Lung (tissue), 12 donors: ENCODE measurements around the gene CCDC85C. TPM values are rescaled to one million over a fixed set of nuclear protein-coding genes. Genes with fewer than 3 reads are reported as not detected.

Source experiments
- ATAC-seq: fragments of 200-7000 bp; cut with Tn5 transposase; one replicate; pipeline ENCODE4 v1.9.1; 2020; ENCODE audit warnings: moderate number of reproducible peaks; ENCODE audit not compliant: insufficient read depth, low FRiP score
- DNase-seq, 3 donors: peaks; one replicate each; pipeline ENCODE4 v3.0.0-alpha.2; 2013 to 2017
- H3K27ac ChIP-seq, 2 donors: one replicate each; pipeline ENCODE4 v1.5.1; 2013; ENCODE audit warnings: mild to moderate bottlenecking in 2 of 2, moderate library complexity in 2 of 2, control low read depth in 1 of 2, inconsistent platforms in 1 of 2, low read depth in 1 of 2, low read length in 1 of 2
- H3K27me3 ChIP-seq, 3 donors: one replicate each; pipeline ENCODE4 v1.5.1; 2013; ENCODE audit warnings: low read length in 2 of 3; ENCODE audit not compliant: control insufficient read depth in 3 of 3, insufficient read depth in 3 of 3
- H3K36me3 ChIP-seq, 4 donors: one replicate each; pipeline ENCODE4 v1.5.1; 2013; ENCODE audit warnings: low read length in 4 of 4, mild to moderate bottlenecking in 1 of 4, moderate library complexity in 1 of 4; ENCODE audit not compliant: control insufficient read depth in 4 of 4, insufficient read depth in 4 of 4
- H3K4me1 ChIP-seq, 5 donors: one replicate each; pipeline ENCODE4 v1.5.1; 2013; ENCODE audit warnings: low read length in 5 of 5, mild to moderate bottlenecking in 2 of 5, moderate library complexity in 1 of 5; ENCODE audit not compliant: control insufficient read depth in 5 of 5, insufficient read depth in 5 of 5
- H3K4me3 ChIP-seq: one replicate; pipeline ENCODE4 v1.5.1; 2013; ENCODE audit warnings: mild to moderate bottlenecking, control low read depth, moderate library complexity
- H3K9ac ChIP-seq, 2 donors: one replicate each; pipeline ENCODE4 v1.5.1; 2013; ENCODE audit warnings: low read length in 2 of 2, control low read depth in 1 of 2; ENCODE audit not compliant: insufficient read depth in 1 of 2
- H3K9me3 ChIP-seq, 4 donors: one replicate each; pipeline ENCODE4 v1.5.1; 2013; ENCODE audit warnings: low read length in 3 of 4, mild to moderate bottlenecking in 1 of 4, moderate library complexity in 1 of 4; ENCODE audit not compliant: control insufficient read depth in 4 of 4, insufficient read depth in 3 of 4
- WGBS, 2 donors: extraction: QIAGEN DNeasy Blood & Tissue Kit; methylation state at CpG; one replicate each; pipeline ENCODE4 v1.1.7; 2013; 5-methylcytosine and 5-hydroxymethylcytosine counted together
- polyA plus RNA-seq, 2 donors: library from polyadenylated mRNA; stranded (reverse); fragments of 200-250 nt; gene quantifications; one replicate each; pipeline ENCODE4 v1.2.1, GENCODE V29; 2013
- total RNA-seq, 2 donors: library from RNA; depleted of rRNA in 1 of 2; stranded (reverse); fragments of >200 nt in 1 of 2; gene quantifications; one replicate each; pipeline ENCODE4 v1.2.1, GENCODE V29; 2014 to 2021
- TF ChIP-seq, protein P1 (sequence below): IDR thresholded peaks from 2 replicates; pipeline ENCODE4 v1.5.1; 2012; ENCODE audit warnings: mild to moderate bottlenecking; ENCODE audit errors: control extremely low read depth, extremely low read depth
- donor health status: control.
- donor health status: control.
- donor health status: Bipolar disorder and iron deficiency.
- donor health status: healthy.
- donor health status: DM: yes; HTN: yes; CAD: no.

The CCDC85C gene
- total and polyA plus RNA-seq, 4 donors, result 2.8 to 19.8 (median 17.6) TPM

DNA sequence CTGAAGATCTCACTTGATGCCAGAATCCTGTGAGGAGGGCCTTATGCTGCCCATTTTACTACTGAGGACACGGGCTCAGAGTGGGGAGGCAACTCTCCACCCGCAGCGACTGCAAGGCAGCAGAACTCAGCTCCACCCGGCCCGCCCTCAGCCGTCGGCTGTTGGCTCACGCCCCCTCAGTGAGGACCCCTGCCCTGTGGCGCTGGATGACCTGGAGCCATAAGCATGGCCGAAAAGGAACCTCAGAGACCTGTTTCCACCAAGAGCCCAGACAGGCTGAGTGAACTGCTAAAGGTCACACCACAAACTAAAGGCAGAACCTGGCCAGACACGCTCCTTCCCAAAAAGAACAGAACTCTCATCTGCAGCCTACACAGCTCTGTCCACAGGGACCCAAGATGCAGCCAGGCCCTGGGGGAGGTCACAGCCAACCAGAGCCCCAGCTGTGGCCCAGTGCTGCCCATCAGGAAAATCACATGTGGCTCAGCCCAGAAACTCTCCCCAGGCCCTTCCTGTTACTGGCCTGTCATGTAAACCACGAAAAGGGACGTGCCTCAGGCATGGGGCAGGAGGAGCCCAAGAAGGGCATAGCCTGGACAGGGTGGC, 90.0 kb downstream of the CCDC85C start:
- 82 to 86% methylated on average over 13 of the region's 13 CpGs for WGBS, 2 donors
- Histone ChIP-seq H3K4me1 (peaks cover 0 to 5% (median 0%) of the 10 kb centered on the region in 5 donors), H3K27me3 (no peaks in the 10 kb centered on the region), H3K36me3 (peaks cover 0 to 46% (median 9%) of the 10 kb centered on the region in 4 donors), H3K27ac (no peak overlapping the region), H3K9ac (no peak overlapping the region), H3K9me3 (no peaks in the 10 kb centered on the region), H3K4me3 (no peak overlapping the region)
- TF ChIP-seq, protein P1, sequence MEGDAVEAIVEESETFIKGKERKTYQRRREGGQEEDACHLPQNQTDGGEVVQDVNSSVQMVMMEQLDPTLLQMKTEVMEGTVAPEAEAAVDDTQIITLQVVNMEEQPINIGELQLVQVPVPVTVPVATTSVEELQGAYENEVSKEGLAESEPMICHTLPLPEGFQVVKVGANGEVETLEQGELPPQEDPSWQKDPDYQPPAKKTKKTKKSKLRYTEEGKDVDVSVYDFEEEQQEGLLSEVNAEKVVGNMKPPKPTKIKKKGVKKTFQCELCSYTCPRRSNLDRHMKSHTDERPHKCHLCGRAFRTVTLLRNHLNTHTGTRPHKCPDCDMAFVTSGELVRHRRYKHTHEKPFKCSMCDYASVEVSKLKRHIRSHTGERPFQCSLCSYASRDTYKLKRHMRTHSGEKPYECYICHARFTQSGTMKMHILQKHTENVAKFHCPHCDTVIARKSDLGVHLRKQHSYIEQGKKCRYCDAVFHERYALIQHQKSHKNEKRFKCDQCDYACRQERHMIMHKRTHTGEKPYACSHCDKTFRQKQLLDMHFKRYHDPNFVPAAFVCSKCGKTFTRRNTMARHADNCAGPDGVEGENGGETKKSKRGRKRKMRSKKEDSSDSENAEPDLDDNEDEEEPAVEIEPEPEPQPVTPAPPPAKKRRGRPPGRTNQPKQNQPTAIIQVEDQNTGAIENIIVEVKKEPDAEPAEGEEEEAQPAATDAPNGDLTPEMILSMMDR, result no peak
- ATAC-seq (no peak), DNase-seq (no peak)

DNA sequence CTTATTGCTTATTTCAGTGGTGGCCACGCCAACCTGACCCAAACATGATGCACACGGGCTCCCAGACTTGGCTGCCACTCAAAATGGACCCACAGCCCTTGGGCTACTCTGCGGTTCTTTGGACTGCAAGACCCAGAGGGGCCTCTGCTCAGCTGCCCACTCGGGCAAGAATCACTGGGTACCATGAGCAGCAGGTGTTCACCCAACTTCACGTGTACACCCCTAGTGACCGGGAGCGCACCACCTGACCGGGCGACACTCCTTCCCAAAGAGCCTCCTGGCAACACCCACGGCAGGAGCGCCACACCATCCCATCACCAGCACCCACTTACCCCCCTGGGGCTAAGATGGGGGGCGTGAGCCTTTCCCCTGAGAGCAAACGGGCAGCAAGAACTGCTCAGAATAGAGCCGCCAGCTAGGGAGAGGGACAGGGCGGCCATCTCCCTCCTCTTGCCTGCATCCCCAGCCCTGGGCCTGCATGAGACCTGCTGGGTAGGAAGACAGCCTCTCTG, 90.8 kb downstream of the CCDC85C start:
- TF ChIP-seq, protein P1, result no peak
- H3K36me3 ChIP-seq, result peaks cover 0 to 54% (median 17%) of the 10 kb centered on the region in 4 donors
- ATAC-seq (no peak), DNase-seq (no peak)
- WGBS, 2 donors, result 90 to 92% methylated on average over 15 of the region's 15 CpGs
- H3K9ac ChIP-seq, result no peak overlapping the region
- no peak overlapping the region for H3K27ac ChIP-seq
- H3K4me3 ChIP-seq, result no peak overlapping the region
- H3K27me3 ChIP-seq, result no peaks in the 10 kb centered on the region
- H3K9me3 ChIP-seq, result no peaks in the 10 kb centered on the region
- peaks cover 0 to 2% (median 0%) of the 10 kb centered on the region in 5 donors for H3K4me1 ChIP-seq

DNA sequence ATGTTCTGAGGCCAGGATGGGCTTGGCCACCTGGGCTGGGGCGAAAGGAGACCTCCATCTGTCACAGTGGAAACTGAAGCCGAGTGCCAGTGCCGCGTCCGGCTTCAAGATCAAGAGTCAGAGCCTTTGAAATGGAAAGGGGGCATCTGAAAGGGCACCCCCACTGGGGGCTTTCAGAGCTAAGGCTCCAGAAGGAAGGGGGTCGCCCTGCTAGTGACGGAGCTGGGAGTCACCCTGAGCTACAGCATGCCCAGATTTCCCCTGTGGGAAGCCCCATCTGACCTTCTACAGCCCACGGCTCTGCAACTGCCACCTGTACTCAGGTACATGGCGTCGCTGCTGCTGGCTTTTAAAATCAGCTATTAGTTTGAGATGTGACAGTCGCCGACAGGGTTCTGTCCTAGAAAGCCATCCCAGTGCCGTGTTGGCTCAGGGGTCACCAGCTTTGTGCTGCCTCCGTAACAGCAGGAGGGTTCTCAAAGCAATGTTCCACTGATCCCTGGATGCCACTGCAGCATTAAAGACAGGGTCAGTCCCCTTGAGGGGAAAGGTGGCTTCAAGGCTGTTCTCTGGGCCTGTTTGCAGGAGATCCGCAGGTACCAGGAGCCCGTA, 91.3 kb downstream of the CCDC85C start:
- WGBS, 2 donors, result 94 to 95% methylated on average over 16 of the region's 16 CpGs
- Histone ChIP-seq H3K4me3 (no peak overlapping the region), H3K27ac (no peak overlapping the region), H3K4me1 (no peaks in the 10 kb centered on the region), H3K36me3 (peaks cover 3 to 59% (median 22%) of the 10 kb centered on the region in 4 donors), H3K27me3 (no peaks in the 10 kb centered on the region), H3K9me3 (no peaks in the 10 kb centered on the region), H3K9ac (no peak overlapping the region)
- no peak for DNase-seq
- TF ChIP-seq, protein P1, result no peak
- no peak for ATAC-seq
